Esophagus (tissue), 2 donors: ENCODE measurements around the gene SPTLC2. TPM values are rescaled to one million over a fixed set of nuclear protein-coding genes. Genes with fewer than 3 reads are reported as not detected.

Source experiments
- H3K27ac ChIP-seq, 2 donors: one replicate each; pipeline ENCODE4 v1.5.1; 2013; ENCODE audit warnings: low read depth in 2 of 2, mild to moderate bottlenecking in 2 of 2, inconsistent platforms in 1 of 2, low read length in 1 of 2, moderate library complexity in 1 of 2
- H3K27me3 ChIP-seq, 2 donors: one replicate each; pipeline ENCODE4 v1.6.1; 2013; ENCODE audit warnings: low read length in 2 of 2, control low read depth in 1 of 2, mild to moderate bottlenecking in 1 of 2; ENCODE audit not compliant: insufficient read depth in 2 of 2, control insufficient read depth in 1 of 2
- H3K36me3 ChIP-seq, 2 donors: one replicate each; pipeline ENCODE4 v1.6.1; 2013; ENCODE audit warnings: low read length in 1 of 2; ENCODE audit not compliant: control insufficient read depth in 2 of 2, insufficient read depth in 2 of 2
- H3K4me1 ChIP-seq, 2 donors: one replicate each; pipeline ENCODE4 v1.6.1; 2013; ENCODE audit warnings: low read length in 1 of 2; ENCODE audit not compliant: control insufficient read depth in 2 of 2, insufficient read depth in 2 of 2
- H3K4me3 ChIP-seq, 2 donors: one replicate each; pipeline ENCODE4 v1.5.1; 2013; ENCODE audit warnings: low read length in 2 of 2, mild to moderate bottlenecking in 2 of 2, low read depth in 1 of 2, moderate library complexity in 1 of 2
- H3K9me3 ChIP-seq, 2 donors: one replicate each; pipeline ENCODE4 v1.6.1; 2013; ENCODE audit warnings: mild to moderate bottlenecking in 2 of 2, low read depth in 1 of 2, low read length in 1 of 2, moderate library complexity in 1 of 2; ENCODE audit not compliant: control insufficient read depth in 2 of 2, insufficient read depth in 1 of 2
- WGBS, 2 donors: extraction: QIAGEN DNeasy Blood & Tissue Kit; methylation state at CpG; one replicate each; pipeline ENCODE4 v1.1.7; 2013; 5-methylcytosine and 5-hydroxymethylcytosine counted together
- polyA plus RNA-seq, 2 donors: library from polyadenylated mRNA; stranded (reverse); fragments of 200-250 nt; gene quantifications; one replicate each; pipeline ENCODE4 v1.2.3, GENCODE V29; 2013
- donor health status: healthy with polysubstance abuse.
- donor health status: Bipolar disorder and iron deficiency.

Gene SPTLC2
- polyA plus RNA-seq, 2 donors: 14.1 to 16.3 TPM

GRCh38 chr14:77580964-77581505 is 35.4 kb downstream of the SPTLC2 start:
- Histone ChIP-seq H3K36me3 (peaks cover 0 to 4% of the 10 kb centered on the region in 2 donors), H3K4me3 (no peak overlapping the region), H3K27me3 (no peaks in the 10 kb centered on the region), H3K27ac (no peak overlapping the region), H3K9me3 (no peaks in the 10 kb centered on the region), H3K4me1 (peaks cover 0 to 7% of the 10 kb centered on the region in 2 donors)
- WGBS, 2 donors: 27 to 39% methylated on average over 4 of the region's 4 CpGs

- 76 to 89% methylated on average over 4 of the region's 4 CpGs for WGBS, 2 donors
- H3K9me3 ChIP-seq: no peaks in the 10 kb centered on the region
- no peaks in the 10 kb centered on the region for H3K27me3 ChIP-seq
- H3K27ac ChIP-seq: no peak overlapping the region
- H3K4me3 ChIP-seq: no peak overlapping the region
- peaks cover 0 to 7% of the 10 kb centered on the region in 2 donors for H3K4me1 ChIP-seq
- peaks cover 0 to 8% of the 10 kb centered on the region in 2 donors for H3K36me3 ChIP-seq
Observed at GRCh38 chr14:77580477-77580876, 36.0 kb downstream of the SPTLC2 start.

- H3K9me3 ChIP-seq: no peaks in the 10 kb centered on the region
- H3K4me1 ChIP-seq: peaks cover 0 to 6% of the 10 kb centered on the region in 2 donors
- no peak overlapping the region for H3K4me3 ChIP-seq
- 61 to 82% methylated on average over 1 of the region's 1 CpG for WGBS, 2 donors
- no peak overlapping the region for H3K27ac ChIP-seq
- H3K27me3 ChIP-seq: no peaks in the 10 kb centered on the region
- H3K36me3 ChIP-seq: peaks cover 0 to 9% of the 10 kb centered on the region in 2 donors
Observed at GRCh38 chr14:77579780-77580179, 36.7 kb downstream of the SPTLC2 start.

- no peaks in the 10 kb centered on the region for H3K27me3 ChIP-seq
- H3K27ac ChIP-seq: no peak overlapping the region
- no peak overlapping the region for H3K4me3 ChIP-seq
- peaks cover 0 to 9% of the 10 kb centered on the region in 2 donors for H3K36me3 ChIP-seq
- no peaks in the 10 kb centered on the region for H3K9me3 ChIP-seq
- 66 to 83% methylated on average over 2 of the region's 2 CpGs for WGBS, 2 donors
- peaks cover 0 to 4% of the 10 kb centered on the region in 2 donors for H3K4me1 ChIP-seq
Observed at GRCh38 chr14:77579065-77579464, 37.4 kb downstream of the SPTLC2 start.

GRCh38 chr14:77574446-77575115 is 41.9 kb downstream of the SPTLC2 start:
- Histone ChIP-seq H3K4me3 (no peak overlapping the region), H3K36me3 (peaks cover 0 to 13% of the 10 kb centered on the region in 2 donors), H3K4me1 (no peaks in the 10 kb centered on the region), H3K27ac (no peak overlapping the region), H3K27me3 (no peaks in the 10 kb centered on the region), H3K9me3 (no peaks in the 10 kb centered on the region)
- 58 to 61% methylated on average over 4 of the region's 4 CpGs for WGBS, 2 donors

GRCh38 chr14:77573964-77574363 is 42.5 kb downstream of the SPTLC2 start:
- H3K4me3 ChIP-seq: no peak overlapping the region
- no peaks in the 10 kb centered on the region for H3K4me1 ChIP-seq
- H3K9me3 ChIP-seq: no peaks in the 10 kb centered on the region
- WGBS, 2 donors: 96% methylated on average over 3 of the region's 3 CpGs
- H3K27ac ChIP-seq: no peak overlapping the region
- H3K36me3 ChIP-seq: peaks cover 0 to 13% of the 10 kb centered on the region in 2 donors
- H3K27me3 ChIP-seq: no peaks in the 10 kb centered on the region

GRCh38 chr14:77570706-77571268 is 45.6 kb downstream of the SPTLC2 start:
- Histone ChIP-seq H3K36me3 (peaks cover 0 to 8% of the 10 kb centered on the region in 2 donors), H3K27me3 (no peaks in the 10 kb centered on the region), H3K4me3 (no peak overlapping the region), H3K9me3 (no peaks in the 10 kb centered on the region), H3K4me1 (no peaks in the 10 kb centered on the region), H3K27ac (no peak overlapping the region)
- 76 to 78% methylated on average over 6 of the region's 6 CpGs for whole genome bisulfite sequencing, 2 donors

- 74 to 89% methylated on average over 1 of the region's 1 CpG for WGBS, 2 donors
Observed at GRCh38 chr14:77565994-77566305, 50.5 kb downstream of the SPTLC2 start.

GRCh38 chr14:77565289-77565993 is 51.0 kb downstream of the SPTLC2 start:
- no peaks in the 10 kb centered on the region for H3K9me3 ChIP-seq
- H3K27me3 ChIP-seq: no peaks in the 10 kb centered on the region
- WGBS, 2 donors: 73 to 77% methylated on average over 8 of the region's 8 CpGs
- H3K4me1 ChIP-seq: no peaks in the 10 kb centered on the region
- peaks cover 0 to 2% of the 10 kb centered on the region in 2 donors for H3K36me3 ChIP-seq
- H3K4me3 ChIP-seq: no peak overlapping the region
- H3K27ac ChIP-seq: no peak overlapping the region

More at GRCh38 chr14:77565994-77566305, 50.5 kb downstream of the SPTLC2 start:
- no peak overlapping the region for H3K4me3 ChIP-seq
- H3K4me1 ChIP-seq: no peaks in the 10 kb centered on the region
- H3K9me3 ChIP-seq: no peaks in the 10 kb centered on the region
- H3K36me3 ChIP-seq: no peaks in the 10 kb centered on the region
- no peak overlapping the region for H3K27ac ChIP-seq
- H3K27me3 ChIP-seq: no peaks in the 10 kb centered on the region
